ENCODE results near the gene RASAL2. TPM values are rescaled to one million over a fixed set of nuclear protein-coding genes. Genes with fewer than 3 reads are reported as not detected.
A peak's percentile ranks its signal among the peaks of the same experiment; 100 is the strongest.

The RASAL2 gene
- total and polyA plus RNA-seq, 4 experiments from 2014 or later = 0.28 to 0.32 TPM; not detected in 2

DNA sequence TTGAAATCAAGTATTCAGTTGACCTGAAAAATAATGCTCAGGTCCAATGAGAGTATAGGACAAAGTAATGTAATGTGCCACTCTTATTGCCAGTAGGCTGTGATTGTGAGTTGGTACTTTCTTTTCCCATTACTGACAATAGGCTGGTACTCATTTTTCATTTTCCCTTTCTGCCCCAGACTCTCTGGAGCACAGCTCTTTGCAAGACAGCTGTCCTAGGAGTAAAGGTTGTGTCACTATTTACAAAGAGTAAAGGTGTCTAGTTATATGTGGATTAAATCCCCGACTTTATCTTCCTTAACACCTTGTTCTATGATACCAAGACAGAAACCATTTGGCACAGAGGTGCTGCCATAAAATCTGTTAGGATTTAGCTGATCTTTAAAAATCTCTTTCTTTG is 32.3 kb upstream of the RASAL2 start:
- peaks cover 0 to 10% (median 1%) of the 10 kb centered on the region in 8 donors for H3K9me3 Mint-ChIP-seq
- H3K9me3 ChIP-seq (ENCODE audit: control insufficient read depth in 1 of 2, low read length in 2 of 2) = no peaks in the 10 kb centered on the region
- no peak overlapping the region for H3K4me3 ChIP-seq (ENCODE audit: low read length in 2 of 2)
- CTCF ChIA-PET (ENCODE audit: partially characterized antibody) = no interaction called here
- H3K36me3 ChIP-seq (ENCODE audit: insufficient read depth, low read length) = no peaks in the 10 kb centered on the region
- no peak for DNase-seq
- POLR2A ChIA-PET (ENCODE audit: partially characterized antibody) = no interaction called here
- no peaks in the 10 kb centered on the region for H3K27me3 Mint-ChIP-seq
- H3K27ac ChIP-seq (ENCODE audit: low read depth, low read length) = no peak overlapping the region
- H3K4me1 Mint-ChIP-seq = no peaks in the 10 kb centered on the region
- H3K27ac Mint-ChIP-seq = no peak overlapping the region
- no peaks in the 10 kb centered on the region for H3K36me3 Mint-ChIP-seq
- no peaks in the 10 kb centered on the region for H3K27me3 ChIP-seq (ENCODE audit: insufficient read depth, low read length)
- no peak overlapping the region for H3K4me3 Mint-ChIP-seq
- no peaks in the 10 kb centered on the region for H3K4me1 ChIP-seq (ENCODE audit: insufficient read depth, low read length)
- intact Hi-C loops (cut with micrococcal nuclease) = no loop called here

DNA sequence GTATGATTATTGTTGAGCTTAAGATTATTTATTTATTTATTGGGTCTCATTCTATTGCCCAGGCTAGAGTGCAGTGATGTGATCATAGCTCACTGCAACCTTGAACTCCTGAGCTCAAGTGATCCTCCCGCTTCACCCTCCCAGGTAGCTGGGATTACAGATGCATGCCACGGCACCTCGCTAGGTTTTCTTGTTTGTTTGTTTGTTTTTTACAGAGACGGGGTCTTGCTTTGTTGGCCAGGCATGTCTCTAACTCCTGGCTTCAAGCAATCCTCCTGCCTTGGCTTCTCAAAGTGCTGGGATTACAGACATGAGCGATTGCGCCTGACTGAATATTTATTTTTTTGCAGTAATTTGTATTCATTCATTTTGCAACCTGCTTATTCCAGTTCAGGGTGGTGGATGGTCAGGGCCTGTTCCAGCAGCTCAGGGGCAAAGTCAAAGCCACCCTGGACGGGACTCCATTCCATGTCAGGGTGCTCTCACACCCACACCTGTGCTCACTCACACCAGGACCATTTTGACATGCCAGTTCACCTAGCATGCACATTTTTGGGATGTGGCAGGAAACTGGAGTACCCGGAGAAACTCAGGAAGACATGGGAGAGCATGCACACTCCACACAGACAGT is 29.6 kb upstream of the RASAL2 start:
- Mint-ChIP-seq H3K9me3 (peaks cover 0 to 15% (median under 1%) of the 10 kb centered on the region in 8 donors), H3K27me3 (no peaks in the 10 kb centered on the region), H3K4me1 (no peaks in the 10 kb centered on the region), H3K4me3 (no peak overlapping the region), H3K36me3 (no peaks in the 10 kb centered on the region), H3K27ac (no peak overlapping the region)
- no peaks in the 10 kb centered on the region for H3K27me3 ChIP-seq (ENCODE audit: insufficient read depth, low read length)
- CTCF ChIA-PET (ENCODE audit: partially characterized antibody) = no interaction called here
- H3K4me1 ChIP-seq (ENCODE audit: insufficient read depth, low read length) = no peaks in the 10 kb centered on the region
- DNase-seq = no peak
- no peaks in the 10 kb centered on the region for H3K36me3 ChIP-seq (ENCODE audit: insufficient read depth, low read length)
- H3K9me3 ChIP-seq (ENCODE audit: control insufficient read depth in 1 of 2, low read length in 2 of 2) = no peaks in the 10 kb centered on the region
- POLR2A ChIA-PET (ENCODE audit: partially characterized antibody) = no interaction called here
- intact Hi-C loops (cut with micrococcal nuclease) = no loop called here
- H3K4me3 ChIP-seq (ENCODE audit: low read length in 2 of 2) = no peak overlapping the region
- no peak overlapping the region for H3K27ac ChIP-seq (ENCODE audit: low read depth, low read length)

DNA sequence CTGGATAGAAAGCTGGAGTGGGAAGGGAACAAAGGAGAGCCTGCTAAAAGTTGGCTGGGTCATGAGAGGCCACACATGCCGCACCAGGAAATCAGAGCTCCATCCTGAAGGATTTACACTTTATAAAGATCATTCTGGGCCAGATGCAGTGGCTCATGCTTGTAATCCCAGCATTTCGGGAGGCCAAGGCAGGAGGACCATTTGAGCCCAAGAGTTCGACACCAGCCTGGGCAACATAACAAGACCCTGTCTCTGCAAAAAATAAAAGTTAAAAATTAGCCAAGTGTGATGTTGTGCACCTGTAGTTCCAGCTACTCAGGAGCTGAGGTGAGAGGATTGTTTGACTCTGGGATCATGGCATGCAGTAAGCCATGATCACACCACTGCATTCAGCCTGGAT is 28.7 kb upstream of the RASAL2 start:
- H3K4me3 ChIP-seq (ENCODE audit: low read length in 2 of 2) = no peak overlapping the region
- H3K27me3 Mint-ChIP-seq = no peaks in the 10 kb centered on the region
- no peak overlapping the region for H3K4me3 Mint-ChIP-seq
- no peak for DNase-seq
- H3K36me3 ChIP-seq (ENCODE audit: insufficient read depth, low read length) = no peaks in the 10 kb centered on the region
- no peaks in the 10 kb centered on the region for H3K4me1 ChIP-seq (ENCODE audit: insufficient read depth, low read length)
- peaks cover 0 to 15% (median under 1%) of the 10 kb centered on the region in 8 donors for H3K9me3 Mint-ChIP-seq
- H3K27ac Mint-ChIP-seq = no peak overlapping the region
- ChIA-PET CTCF (ENCODE audit: partially characterized antibody) (no interaction called here), POLR2A (ENCODE audit: partially characterized antibody) (no interaction called here)
- H3K4me1 Mint-ChIP-seq = no peaks in the 10 kb centered on the region
- no peaks in the 10 kb centered on the region for H3K9me3 ChIP-seq (ENCODE audit: control insufficient read depth in 1 of 2, low read length in 2 of 2)
- no peaks in the 10 kb centered on the region for H3K27me3 ChIP-seq (ENCODE audit: insufficient read depth, low read length)
- H3K36me3 Mint-ChIP-seq = no peaks in the 10 kb centered on the region
- intact Hi-C loops (cut with micrococcal nuclease) = no loop called here
- H3K27ac ChIP-seq (ENCODE audit: low read depth, low read length) = no peak overlapping the region

DNA sequence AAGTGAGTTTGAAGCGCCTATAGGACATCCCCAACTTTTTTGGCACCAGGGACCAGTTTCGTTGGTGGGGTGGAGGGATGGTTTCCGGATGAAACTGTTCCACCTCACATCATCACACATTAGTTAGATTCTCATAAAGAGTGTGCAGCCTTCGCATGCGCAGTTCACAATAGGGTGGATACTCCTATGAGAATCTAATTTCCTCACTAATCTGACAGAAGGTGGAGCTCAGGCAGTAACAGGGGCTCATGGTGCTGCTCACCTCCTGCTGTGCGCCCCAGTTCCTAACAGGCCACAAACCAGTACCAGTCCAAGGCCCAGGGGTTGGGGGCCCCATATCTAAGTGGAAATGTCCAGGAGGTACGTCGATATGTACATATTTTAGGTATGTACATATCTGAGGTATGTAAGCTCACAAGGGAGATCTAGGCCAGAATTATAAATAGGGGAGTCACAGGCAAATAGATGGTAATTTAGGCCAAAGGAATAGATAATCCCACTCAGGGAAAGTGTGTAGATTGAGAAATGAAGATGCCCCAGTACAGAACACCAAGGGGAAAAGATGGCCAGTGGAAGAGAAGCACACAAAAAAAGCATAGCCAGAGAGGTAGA is 27.5 kb upstream of the RASAL2 start:
- no peak for DNase-seq
- Mint-ChIP-seq H3K9me3 (peaks cover 0 to 15% (median 2%) of the 10 kb centered on the region in 8 donors), H3K36me3 (no peaks in the 10 kb centered on the region), H3K4me3 (no peak overlapping the region), H3K27ac (peak overlapping the region in 1 of 7 donors; percentile 1), H3K4me1 (no peaks in the 10 kb centered on the region), H3K27me3 (no peaks in the 10 kb centered on the region)
- Histone ChIP-seq H3K9me3 (ENCODE audit: control insufficient read depth in 1 of 2, low read length in 2 of 2) (no peaks in the 10 kb centered on the region), H3K36me3 (ENCODE audit: insufficient read depth, low read length) (no peaks in the 10 kb centered on the region), H3K4me3 (ENCODE audit: low read length in 2 of 2) (no peak overlapping the region), H3K4me1 (ENCODE audit: insufficient read depth, low read length) (no peaks in the 10 kb centered on the region), H3K27ac (ENCODE audit: low read depth, low read length) (no peak overlapping the region), H3K27me3 (ENCODE audit: insufficient read depth, low read length) (no peaks in the 10 kb centered on the region)
- POLR2A ChIA-PET (ENCODE audit: partially characterized antibody) = no interaction called here
- intact Hi-C loops (cut with micrococcal nuclease) = no loop called here
- CTCF ChIA-PET (ENCODE audit: partially characterized antibody) = no interaction called here

DNA sequence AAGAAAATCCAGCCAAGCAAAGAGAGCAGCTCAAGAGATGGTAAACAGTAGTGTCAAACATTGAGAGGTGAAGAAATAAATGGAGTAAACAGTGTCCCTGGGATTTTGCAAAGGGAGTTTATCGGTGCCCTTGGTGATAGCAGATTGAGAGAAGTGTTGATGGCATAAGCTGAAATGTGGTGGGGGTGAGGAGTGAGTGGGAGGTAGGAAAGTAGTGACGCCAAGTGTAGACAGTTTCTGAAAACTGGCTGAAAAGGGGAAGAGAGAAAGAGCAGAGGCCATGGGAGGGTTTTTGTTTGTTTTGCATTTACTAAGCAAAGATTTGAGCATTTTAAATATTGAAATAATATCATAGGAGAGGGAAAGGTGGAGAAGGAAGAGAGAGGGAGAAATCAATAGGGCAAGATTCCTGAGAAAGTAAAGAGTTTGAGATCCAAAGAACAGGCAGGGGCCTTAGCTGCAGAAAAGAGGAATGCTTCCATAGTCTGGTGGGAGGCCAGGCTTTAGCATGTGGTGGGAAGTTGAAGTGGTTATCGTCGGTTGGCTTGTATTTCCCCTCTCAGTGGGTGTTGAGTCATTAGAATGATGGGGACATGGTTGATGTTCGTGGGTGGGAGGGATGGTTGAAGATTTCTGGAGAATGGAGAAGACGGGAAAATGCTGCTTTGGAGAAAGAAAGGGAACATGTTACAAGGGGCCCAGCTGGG is 26.8 kb upstream of the RASAL2 start:
- H3K36me3 Mint-ChIP-seq = no peaks in the 10 kb centered on the region
- H3K27ac ChIP-seq (ENCODE audit: low read depth, low read length) = no peak overlapping the region
- POLR2A ChIA-PET (ENCODE audit: partially characterized antibody) = no interaction called here
- H3K4me1 Mint-ChIP-seq = no peaks in the 10 kb centered on the region
- no peak overlapping the region for H3K4me3 Mint-ChIP-seq
- H3K9me3 Mint-ChIP-seq = peaks cover 0 to 15% (median 2%) of the 10 kb centered on the region in 8 donors
- no peaks in the 10 kb centered on the region for H3K27me3 Mint-ChIP-seq
- DNase-seq = no peak
- no peaks in the 10 kb centered on the region for H3K9me3 ChIP-seq (ENCODE audit: control insufficient read depth in 1 of 2, low read length in 2 of 2)
- intact Hi-C loops (cut with micrococcal nuclease) = no loop called here
- no peak overlapping the region for H3K4me3 ChIP-seq (ENCODE audit: low read length in 2 of 2)
- no peaks in the 10 kb centered on the region for H3K36me3 ChIP-seq (ENCODE audit: insufficient read depth, low read length)
- CTCF ChIA-PET (ENCODE audit: partially characterized antibody) = no interaction called here
- no peak overlapping the region for H3K27ac Mint-ChIP-seq
- no peaks in the 10 kb centered on the region for H3K27me3 ChIP-seq (ENCODE audit: insufficient read depth, low read length)
- no peaks in the 10 kb centered on the region for H3K4me1 ChIP-seq (ENCODE audit: insufficient read depth, low read length)

GRCh38 chr1:178071811-178072210 is 22.1 kb upstream of the RASAL2 start:
- no peak for DNase-seq
- H3K27ac ChIP-seq (ENCODE audit: low read depth, low read length) = no peak overlapping the region
- H3K27me3 Mint-ChIP-seq = no peaks in the 10 kb centered on the region
- no peaks in the 10 kb centered on the region for H3K4me1 ChIP-seq (ENCODE audit: insufficient read depth, low read length)
- H3K4me3 Mint-ChIP-seq = no peak overlapping the region
- intact Hi-C loops (cut with micrococcal nuclease) = no loop called here
- CTCF ChIA-PET (ENCODE audit: partially characterized antibody) = no interaction called here
- POLR2A ChIA-PET (ENCODE audit: partially characterized antibody) = no interaction called here
- H3K36me3 ChIP-seq (ENCODE audit: insufficient read depth, low read length) = no peaks in the 10 kb centered on the region
- H3K9me3 Mint-ChIP-seq = peaks cover 0 to 20% (median 6%) of the 10 kb centered on the region in 8 donors
- no peaks in the 10 kb centered on the region for H3K9me3 ChIP-seq (ENCODE audit: control insufficient read depth in 1 of 2, low read length in 2 of 2)
- H3K27me3 ChIP-seq (ENCODE audit: insufficient read depth, low read length) = no peaks in the 10 kb centered on the region
- H3K4me3 ChIP-seq (ENCODE audit: low read length in 2 of 2) = no peak overlapping the region
- H3K4me1 Mint-ChIP-seq = no peaks in the 10 kb centered on the region
- H3K36me3 Mint-ChIP-seq = no peaks in the 10 kb centered on the region
- no peak overlapping the region for H3K27ac Mint-ChIP-seq

- no peak overlapping the region for H3K27ac Mint-ChIP-seq
- Histone ChIP-seq H3K4me3 (ENCODE audit: low read length in 2 of 2) (no peak overlapping the region), H3K27me3 (ENCODE audit: insufficient read depth, low read length) (no peaks in the 10 kb centered on the region), H3K4me1 (ENCODE audit: insufficient read depth, low read length) (no peaks in the 10 kb centered on the region), H3K36me3 (ENCODE audit: insufficient read depth, low read length) (no peaks in the 10 kb centered on the region), H3K9me3 (ENCODE audit: control insufficient read depth in 1 of 2, low read length in 2 of 2) (no peaks in the 10 kb centered on the region), H3K27ac (ENCODE audit: low read depth, low read length) (no peak overlapping the region)
- intact Hi-C loops (cut with micrococcal nuclease) = no loop called here
- ChIA-PET CTCF (ENCODE audit: partially characterized antibody) (no interaction called here), POLR2A (ENCODE audit: partially characterized antibody) (no interaction called here)
- peaks cover 0 to 17% (median 6%) of the 10 kb centered on the region in 8 donors for H3K9me3 Mint-ChIP-seq
- DNase-seq = no peak
- no peaks in the 10 kb centered on the region for H3K36me3 Mint-ChIP-seq
- no peak overlapping the region for H3K4me3 Mint-ChIP-seq
- peaks cover 0 to 1% of the 10 kb centered on the region in 2 donors for H3K27me3 Mint-ChIP-seq
- H3K4me1 Mint-ChIP-seq = no peaks in the 10 kb centered on the region
These were observed 21.6 kb upstream of the RASAL2 start for GRCh38 chr1:178072326-178072725.
